Heart left ventricle (tissue), 16 donors: ENCODE measurements around the gene MAPK8IP2. TPM values are rescaled to one million over a fixed set of nuclear protein-coding genes. Genes with fewer than 3 reads are reported as not detected.
"Not testable (repeated sequence)": the region's sequence is repeated elsewhere in the genome, so short reads cannot be mapped to it uniquely, and the experiment has no call there.

ENCODE experiments used
- ATAC-seq, 4 donors: fragments of 200-7000 bp; cut with Tn5 transposase; one replicate each; pipeline ENCODE4 v1.9.1; 2020 to 2022; ENCODE audit warnings: moderate library complexity in 4 of 4, mild to moderate bottlenecking in 3 of 4, moderate number of reproducible peaks in 1 of 4
- DNase-seq, 5 donors: peaks; one replicate each; pipeline ENCODE4 v3.0.0-alpha.2; 2020
- H3K27ac ChIP-seq, 12 donors: fragments of 200-600 bp; sonication (generic) in 4 of 12; one replicate each; pipeline versions ENCODE4 v1.5.0 to v1.8.0; 2016 to 2022; ENCODE audit warnings: mild to moderate bottlenecking in 2 of 12
- H3K27me3 ChIP-seq, 9 donors: fragments of 200-600 bp; sonication (generic) in 2 of 9; one replicate each; pipeline versions ENCODE4 v1.5.1 to v1.8.0; 2016 to 2022; ENCODE audit warnings: mild to moderate bottlenecking in 3 of 9
- H3K36me3 ChIP-seq, 9 donors: fragments of 200-600 bp; sonication (generic) in 2 of 9; one replicate each; pipeline versions ENCODE4 v1.5.0 to v1.8.0; 2018 to 2022; ENCODE audit warnings: mild to moderate bottlenecking in 2 of 9
- H3K4me1 ChIP-seq, 12 donors: fragments of 200-600 bp; sonication (generic) in 4 of 12; one replicate each; pipeline versions ENCODE4 v1.5.0 to v1.8.0; 2016 to 2022; ENCODE audit warnings: mild to moderate bottlenecking in 3 of 12
- H3K4me3 ChIP-seq, 12 donors: fragments of 200-600 bp; sonication (generic) in 4 of 12; one replicate each; pipeline versions ENCODE4 v1.5.0 to v1.8.0; 2017 to 2022; ENCODE audit warnings: mild to moderate bottlenecking in 9 of 12, moderate library complexity in 4 of 12
- H3K9me3 ChIP-seq, 12 donors: fragments of 200-600 bp; sonication (generic) in 4 of 12; one replicate each; pipeline versions ENCODE4 v1.5.0 to v1.8.0; 2016 to 2022; ENCODE audit warnings: mild to moderate bottlenecking in 1 of 12
- POLR2A ChIP-seq, 2 donors: fragments of 450-650 bp; IDR thresholded peaks; one replicate each; pipeline ENCODE4 v1.6.1; 2017; ENCODE audit warnings: antibody characterized with exemption in 2 of 2, mild to moderate bottlenecking in 2 of 2, moderate library complexity in 2 of 2
- WGBS, 4 donors: extraction: QIAGEN DNeasy Blood & Tissue Kit in 2 of 4; methylation state at CpG; one replicate each; pipeline versions ENCODE4 v1.1.5 to v1.1.7; 2013 to 2018; 5-methylcytosine and 5-hydroxymethylcytosine counted together
- intact Hi-C, 10 donors: fragments of 100-400 bp; cut with DNase I; formaldehyde crosslinking; loops; one replicate each; pipeline versions ENCODE4 v1.11.1 to v1.14.2; 2022
- polyA plus RNA-seq, 2 donors: library from polyadenylated mRNA; stranded (reverse); fragments of 200-250 nt; gene quantifications; one replicate each; pipeline ENCODE4 v1.2.3, GENCODE V29; 2013
- total RNA-seq, 9 donors: library from RNA; depleted of rRNA in 2 of 9; stranded (reverse); fragments of >200 nt in 2 of 9; fragmentation: NEBNext Ultra II Directional in 3 of 9; extraction: Animal tissue kit (Norgen Biotek cat#: 25700) in 3 of 9; gene quantifications; one replicate each; pipeline versions ENCODE4 v1.1.0 to v1.2.4, GENCODE V29; 2016 to 2023
- TF ChIP-seq, protein P1 (sequence below), 12 donors: fragments of 200-600 bp; sonication (generic) in 4 of 12; IDR thresholded peaks; one replicate each; pipeline versions ENCODE4 v1.5.0 to v1.8.0; 2018 to 2022; ENCODE audit warnings: antibody characterized with exemption in 12 of 12, mild to moderate bottlenecking in 5 of 12
- donor health status: ischemic (EF 13 %, LVEDD 7.1; RV severe dilation, severe dysfunction).
- donor health status: healthy with polysubstance abuse.
- donor health status: DM: no; HTN: yes; CAD: no.
- donor health status: DM: no; HTN: no; CAD: no.
- donor health status: ischemic (EF 25% LVEDD 6.9; RV normal size, moderate dysfunction).
- donor health status: ischemic (EF 25% LVEDD 5.7; RV mildly dilated, moderate dysfunction).
- donor health status: healthy.
- donor health status: DM: yes; HTN: yes; CAD: no.
- donor health status: ischemic (EF 35%, LVEDD 5.7; RV mildly dilated, moderate dysfunction).
- donor health status: nonischemic (EF 11% LVEDD 7.7; RV severe dilation, severe dysfunction).
- donor health status: DM: yes; HTN: yes; CAD: no.
- donor health status: PGD.
- donor health status: ischemic (EF 29% LVEDD 5.4; RV normal size, mild dysfunction).
- donor health status: nonischemic (EF 23%, LVEDD 6.1; RV moderate dilation, normal function).

Gene MAPK8IP2
- total and polyA plus RNA-seq, 11 donors = 0.09 to 0.79 (median 0.25) TPM

DNA sequence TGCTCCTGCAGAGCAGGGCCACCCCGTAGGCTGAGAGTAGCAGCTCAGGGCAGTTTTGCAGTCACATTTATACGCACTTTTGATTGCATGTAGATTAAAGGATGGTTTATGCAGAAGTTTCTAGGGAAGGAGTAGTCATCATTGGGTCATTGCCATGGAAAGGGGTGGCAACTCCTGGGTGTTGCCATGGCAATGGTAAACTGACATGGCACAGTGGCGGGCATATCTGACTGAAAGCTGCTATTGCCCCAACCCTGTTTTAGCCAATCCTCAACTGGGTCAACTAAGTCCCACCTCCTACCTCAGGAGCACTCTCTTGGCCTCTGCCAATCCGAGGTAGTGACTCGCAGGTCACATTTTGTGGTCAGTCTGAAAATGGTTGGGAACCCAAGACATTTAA is 29.8 kb downstream of the MAPK8IP2 start:
- ATAC-seq (no peak), DNase-seq (no peak)
- 86 to 97% (median 92%) methylated on average over 5 of the region's 5 CpGs for WGBS, 4 donors
- H3K9me3 ChIP-seq = no peaks in the 10 kb centered on the region
- H3K27ac ChIP-seq = no peak overlapping the region
- TF ChIP-seq, protein P1, sequence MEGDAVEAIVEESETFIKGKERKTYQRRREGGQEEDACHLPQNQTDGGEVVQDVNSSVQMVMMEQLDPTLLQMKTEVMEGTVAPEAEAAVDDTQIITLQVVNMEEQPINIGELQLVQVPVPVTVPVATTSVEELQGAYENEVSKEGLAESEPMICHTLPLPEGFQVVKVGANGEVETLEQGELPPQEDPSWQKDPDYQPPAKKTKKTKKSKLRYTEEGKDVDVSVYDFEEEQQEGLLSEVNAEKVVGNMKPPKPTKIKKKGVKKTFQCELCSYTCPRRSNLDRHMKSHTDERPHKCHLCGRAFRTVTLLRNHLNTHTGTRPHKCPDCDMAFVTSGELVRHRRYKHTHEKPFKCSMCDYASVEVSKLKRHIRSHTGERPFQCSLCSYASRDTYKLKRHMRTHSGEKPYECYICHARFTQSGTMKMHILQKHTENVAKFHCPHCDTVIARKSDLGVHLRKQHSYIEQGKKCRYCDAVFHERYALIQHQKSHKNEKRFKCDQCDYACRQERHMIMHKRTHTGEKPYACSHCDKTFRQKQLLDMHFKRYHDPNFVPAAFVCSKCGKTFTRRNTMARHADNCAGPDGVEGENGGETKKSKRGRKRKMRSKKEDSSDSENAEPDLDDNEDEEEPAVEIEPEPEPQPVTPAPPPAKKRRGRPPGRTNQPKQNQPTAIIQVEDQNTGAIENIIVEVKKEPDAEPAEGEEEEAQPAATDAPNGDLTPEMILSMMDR (IDR thresholded peaks at IDR 0.05) = no peak
- TF ChIP-seq POLR2A (IDR thresholded peaks at IDR 0.05) = no peak
- no peaks in the 10 kb centered on the region for H3K27me3 ChIP-seq
- intact Hi-C loops = loop anchor here in 1 of 10 donors (5.0 kb wide), 1 partner anchor 42 kb away; the partner anchor contains the start of gene SHANK3
- no peak overlapping the region for H3K4me3 ChIP-seq
- H3K4me1 ChIP-seq = peaks cover 0 to 26% (median 17%) of the 10 kb centered on the region in 12 donors
- peaks cover 0 to 9% (median 0%) of the 10 kb centered on the region in 9 donors for H3K36me3 ChIP-seq

DNA sequence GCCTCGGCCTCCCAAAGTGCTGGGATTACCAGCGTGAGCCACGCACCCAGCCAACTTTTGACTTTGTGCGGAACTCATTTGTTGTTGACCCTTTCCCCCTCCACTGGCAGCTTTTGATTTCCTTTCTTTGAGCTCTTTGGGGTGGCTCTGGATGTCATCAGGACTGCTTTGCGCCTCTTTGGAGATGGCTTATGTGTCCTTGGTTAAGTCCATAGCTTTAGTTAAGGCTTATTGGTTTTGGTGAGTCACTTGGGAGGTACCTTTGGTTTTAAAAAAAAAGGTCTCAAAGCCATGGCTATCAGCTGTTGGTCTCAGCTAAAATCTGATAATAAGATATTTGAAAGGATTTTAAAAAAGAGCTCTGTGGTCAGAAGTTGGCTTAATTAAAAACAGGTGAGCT is 32.5 kb downstream of the MAPK8IP2 start:
- no peak for DNase-seq
- Histone ChIP-seq H3K4me3 (no peak overlapping the region), H3K36me3 (no peaks in the 10 kb centered on the region), H3K27me3 (no peaks in the 10 kb centered on the region), H3K4me1 (peaks cover 0 to 12% (median 6%) of the 10 kb centered on the region in 12 donors), H3K9me3 (no peaks in the 10 kb centered on the region), H3K27ac (no peak overlapping the region)
- no peak for ATAC-seq
- whole genome bisulfite sequencing, 4 donors = 84 to 97% (median 89%) methylated on average over 5 of the region's 5 CpGs
- TF ChIP-seq, protein P1 (IDR thresholded peaks at IDR 0.05) = no peak
- intact Hi-C loops = loop anchor here in 2 of 10 donors (2.0 to 5.0 kb wide), 2 partner anchors 39 to 40 kb away; partner anchors contain the start of gene SHANK3 (in 2 of the 2)

DNA sequence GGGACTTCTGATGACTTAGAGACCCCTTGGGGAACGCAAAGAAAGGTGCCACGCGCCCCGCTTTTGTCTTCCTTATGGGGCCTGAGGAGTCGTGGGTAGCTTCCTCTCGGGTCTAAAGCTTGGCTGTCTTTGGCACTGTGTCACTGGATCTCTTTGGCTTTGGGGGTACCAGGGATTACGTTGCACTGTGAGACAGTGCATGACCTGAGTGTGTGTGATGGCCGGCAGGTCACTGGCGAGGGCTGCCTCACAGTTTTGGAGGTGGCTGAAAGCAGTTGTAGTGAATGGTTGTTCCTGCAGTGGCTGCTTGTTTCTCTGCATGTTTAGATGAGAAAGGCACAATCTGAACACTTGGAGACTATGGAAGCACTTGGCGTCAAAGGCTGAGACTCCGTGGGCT is 33.2 kb downstream of the MAPK8IP2 start:
- no peak overlapping the region for H3K27ac ChIP-seq
- no peak overlapping the region for H3K4me3 ChIP-seq
- no peaks in the 10 kb centered on the region for H3K27me3 ChIP-seq
- WGBS, 4 donors = 85 to 90% (median 88%) methylated on average over 11 of the region's 11 CpGs
- DNase-seq (no peak), ATAC-seq (no peak)
- intact Hi-C loops = loop anchor here in 2 of 10 donors (2.0 to 5.0 kb wide), 2 partner anchors 39 kb away; partner anchors contain the start of gene SHANK3 (in 2 of the 2)
- no peaks in the 10 kb centered on the region for H3K36me3 ChIP-seq
- H3K4me1 ChIP-seq = peaks cover 0 to 7% (median 3%) of the 10 kb centered on the region in 12 donors
- no peaks in the 10 kb centered on the region for H3K9me3 ChIP-seq
- TF ChIP-seq POLR2A (IDR thresholded peaks at IDR 0.05) = no peak
- TF ChIP-seq, protein P1 (IDR thresholded peaks at IDR 0.05) = no peak

DNA sequence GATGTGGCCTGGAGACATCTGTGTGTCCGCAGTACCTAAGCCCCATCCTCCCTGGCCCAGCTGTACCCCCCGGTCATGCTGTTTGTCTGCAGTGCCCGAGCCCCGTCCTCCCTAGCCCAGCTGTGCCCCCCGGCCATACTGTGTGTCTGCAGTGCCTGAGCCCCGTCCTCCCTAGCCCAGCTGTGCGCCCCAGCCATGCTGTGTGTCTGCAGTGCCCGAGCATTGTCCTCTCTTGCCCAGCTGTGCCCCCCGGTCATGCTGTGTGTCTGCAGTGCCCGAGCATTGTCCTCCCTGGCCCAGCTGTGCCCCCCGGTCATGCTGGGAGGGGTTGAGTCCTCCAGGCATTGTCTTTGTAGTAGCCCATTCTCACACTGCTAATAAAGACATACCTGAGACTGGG is 35.0 kb downstream of the MAPK8IP2 start:
- ATAC-seq (no peak), DNase-seq (no peak)
- no peaks in the 10 kb centered on the region for H3K9me3 ChIP-seq
- intact Hi-C loops = no loop called here
- H3K36me3 ChIP-seq = no peaks in the 10 kb centered on the region
- H3K4me3 ChIP-seq = no peak overlapping the region
- H3K4me1 ChIP-seq = peaks cover 0 to under 1% (median 0%) of the 10 kb centered on the region in 12 donors
- H3K27ac ChIP-seq = no peak overlapping the region
- H3K27me3 ChIP-seq = no peaks in the 10 kb centered on the region
- 93 to 98% (median 96%) methylated on average over 8 to 11 of the region's 11 CpGs for WGBS, 4 donors
- TF ChIP-seq, protein P1 (IDR thresholded peaks at IDR 0.05) = no peak
- TF ChIP-seq POLR2A (IDR thresholded peaks at IDR 0.05) = no peak

DNA sequence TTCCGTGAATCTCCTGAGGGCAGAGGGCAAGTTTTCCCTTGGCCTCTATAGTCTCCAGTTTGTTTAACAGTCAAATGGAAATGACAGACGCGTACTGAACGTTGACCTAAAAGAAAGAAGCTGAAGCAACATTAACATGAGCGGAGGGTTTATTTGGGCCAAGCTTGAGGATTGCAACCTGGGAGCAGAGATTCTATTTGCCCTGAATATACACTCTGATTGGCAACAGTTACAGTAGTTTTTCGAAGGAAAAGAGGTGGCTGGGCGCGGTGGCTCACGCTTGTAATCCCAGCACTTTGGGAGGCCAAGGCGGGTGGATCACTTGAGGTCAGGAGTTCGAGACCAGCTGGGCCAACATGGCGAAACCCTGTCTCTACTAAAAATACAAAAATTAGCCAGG is 39.7 kb downstream of the MAPK8IP2 start:
- not testable (repeated sequence) for DNase-seq, ATAC-seq, H3K9me3 ChIP-seq, H3K36me3 ChIP-seq, H3K4me3 ChIP-seq
- intact Hi-C loops = loop anchor here in 1 of 10 donors (2.0 kb wide), 1 partner anchor 33 kb away; the partner anchor contains the start of gene SHANK3
- Histone ChIP-seq H3K27ac (peak overlapping the region in 9 of 12 donors; percentile 24 to 77 (median 64)), H3K4me1 (peaks cover 0 to 18% (median 14%) of the 10 kb centered on the region in 12 donors), H3K27me3 (peaks cover 0 to 22% (median 8%) of the 10 kb centered on the region in 9 donors)
- 96 to 97% (median 96%) methylated on average over 12 of the region's 12 CpGs for WGBS, 4 donors
